Mesothelial cell of epicardium (in vitro differentiated cells): ENCODE measurements around the gene MTMR8. TPM values are rescaled to one million over a fixed set of nuclear protein-coding genes. Genes with fewer than 3 reads are reported as not detected.

Experiments
- DNase-seq, 2 experiments: peaks; one replicate each; pipeline ENCODE4 v3.0.0; 2021; ENCODE audit warnings: low spot score in 2 of 2; ENCODE audit not compliant: unreplicated experiment in 2 of 2
- H3K27ac Mint-ChIP-seq: 2 replicates; pipeline ENCODE4 v1.8.0; 2021; ENCODE audit warnings: mixed read lengths
- H3K27me3 Mint-ChIP-seq: 2 replicates; pipeline ENCODE4 v1.8.0; 2021; ENCODE audit warnings: low read depth, mixed read lengths
- H3K36me3 Mint-ChIP-seq: 2 replicates; pipeline ENCODE4 v1.8.0; 2021; ENCODE audit warnings: mixed read lengths
- H3K4me1 Mint-ChIP-seq: 2 replicates; pipeline ENCODE4 v1.8.0; 2021; ENCODE audit warnings: mixed read lengths
- H3K4me3 Mint-ChIP-seq: 2 replicates; pipeline ENCODE4 v1.8.0; 2021; ENCODE audit warnings: mild to moderate bottlenecking, moderate library complexity, mixed read lengths
- H3K9me3 Mint-ChIP-seq: 2 replicates; pipeline ENCODE4 v1.8.0; 2021; ENCODE audit warnings: mixed read lengths
- CTCF ChIP-seq: fragments of 200-600 bp; sonication (generic); IDR thresholded peaks from one replicate; pipeline ENCODE4 v1.5.0; 2021; ENCODE audit warnings: antibody characterized with exemption; ENCODE audit not compliant: unreplicated experiment
- total RNA-seq: library from RNA; stranded (reverse); gene quantifications from 3 replicates; pipeline ENCODE4 v1.2.1, GENCODE V29; 2021

MTMR8 gene
- total RNA-seq, 1 donor from 2014 or later: 3.0 TPM

GRCh38 chrX:64313624-64314023 is 81.6 kb downstream of the MTMR8 start:
- H3K27ac Mint-ChIP-seq: no peak overlapping the region
- peaks cover 7% of the 10 kb centered on the region for H3K36me3 Mint-ChIP-seq
- H3K4me3 Mint-ChIP-seq: no peak overlapping the region
- no peak for DNase-seq
- no peaks in the 10 kb centered on the region for H3K4me1 Mint-ChIP-seq
- no peak for TF ChIP-seq CTCF
- H3K9me3 Mint-ChIP-seq: peaks cover 75% of the 10 kb centered on the region
- H3K27me3 Mint-ChIP-seq: no peaks in the 10 kb centered on the region

- DNase-seq: no peak
- peaks cover 5% of the 10 kb centered on the region for H3K36me3 Mint-ChIP-seq
- no peak for TF ChIP-seq CTCF
- no peak overlapping the region for H3K27ac Mint-ChIP-seq
- no peak overlapping the region for H3K4me3 Mint-ChIP-seq
- H3K4me1 Mint-ChIP-seq: no peaks in the 10 kb centered on the region
- H3K27me3 Mint-ChIP-seq: no peaks in the 10 kb centered on the region
- peaks cover 67% of the 10 kb centered on the region for H3K9me3 Mint-ChIP-seq
Measured at GRCh38 chrX:64306712-64307111, 88.5 kb downstream of the MTMR8 start.

GRCh38 chrX:64291123-64291522 is 104.1 kb downstream of the MTMR8 start:
- Mint-ChIP-seq H3K36me3 (no peaks in the 10 kb centered on the region), H3K9me3 (peaks cover 49% of the 10 kb centered on the region), H3K4me1 (no peaks in the 10 kb centered on the region), H3K27ac (no peak overlapping the region), H3K4me3 (no peak overlapping the region), H3K27me3 (no peaks in the 10 kb centered on the region)
- DNase-seq: no peak
- TF ChIP-seq CTCF: no peak

GRCh38 chrX:64265265-64265664 is 130.0 kb downstream of the MTMR8 start:
- Mint-ChIP-seq H3K27ac (no peak overlapping the region), H3K9me3 (peaks cover 32% of the 10 kb centered on the region), H3K27me3 (no peaks in the 10 kb centered on the region), H3K36me3 (no peaks in the 10 kb centered on the region), H3K4me1 (no peaks in the 10 kb centered on the region), H3K4me3 (no peak overlapping the region)
- no peak for TF ChIP-seq CTCF
- no peak for DNase-seq

- Mint-ChIP-seq H3K36me3 (no peaks in the 10 kb centered on the region), H3K4me3 (no peak within 1 kb of the TSS), H3K4me1 (no peaks in the 10 kb centered on the region), H3K27me3 (no peaks in the 10 kb centered on the region), H3K27ac (no peak within 1 kb of the TSS), H3K9me3 (peaks cover 27% of the 10 kb centered on the region)
- no peak for DNase-seq
- TF ChIP-seq CTCF: no peak
Measured at GRCh38 chrX:64230123-64230970, 164.9 kb downstream of the MTMR8 start, which contains the start of gene ASB12. TSS of gene ASB12 (minus strand) at chrX:64230607. CDS start at chrX:64225650, 4,957 bp downstream.
